Cerebellar nuclear complex (tissue), 1 donor: ENCODE data around the gene JAKMIP1.

Experiments
- DNase-seq, 2 experiments: peaks; one replicate each; lab custom pipeline; 2025; lab: John Stamatoyannopoulos, UW

The JAKMIP1 gene

DNA sequence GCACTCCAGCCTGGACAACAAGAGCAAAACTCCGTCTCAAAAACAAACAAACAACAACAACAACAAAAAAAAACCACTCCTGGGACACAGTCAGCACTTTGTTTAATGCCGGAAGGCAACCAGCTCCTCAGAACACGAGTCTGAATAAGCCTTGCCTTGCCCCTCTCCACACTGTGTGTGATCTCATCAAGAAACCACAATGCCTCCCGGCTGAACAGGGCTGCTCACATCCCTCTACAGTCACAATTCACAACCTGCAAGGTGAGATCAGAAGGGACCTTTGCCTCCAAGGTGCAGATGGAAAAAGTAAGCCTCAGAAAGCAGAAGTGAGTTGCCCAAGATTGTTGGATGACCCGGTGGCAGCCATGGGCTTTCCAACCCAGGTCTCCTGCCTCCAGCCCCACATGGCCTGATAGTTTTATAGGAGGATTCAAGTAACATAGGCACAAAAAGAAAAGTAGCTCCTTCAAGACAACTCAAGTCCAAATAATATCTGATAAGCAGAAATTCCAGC, 80.8 kb downstream of the JAKMIP1 start:
- DNase-seq: no peak

GRCh38 chr4:6118201-6118600, 82.1 kb downstream of the JAKMIP1 start:
- no peak for DNase-seq

DNA sequence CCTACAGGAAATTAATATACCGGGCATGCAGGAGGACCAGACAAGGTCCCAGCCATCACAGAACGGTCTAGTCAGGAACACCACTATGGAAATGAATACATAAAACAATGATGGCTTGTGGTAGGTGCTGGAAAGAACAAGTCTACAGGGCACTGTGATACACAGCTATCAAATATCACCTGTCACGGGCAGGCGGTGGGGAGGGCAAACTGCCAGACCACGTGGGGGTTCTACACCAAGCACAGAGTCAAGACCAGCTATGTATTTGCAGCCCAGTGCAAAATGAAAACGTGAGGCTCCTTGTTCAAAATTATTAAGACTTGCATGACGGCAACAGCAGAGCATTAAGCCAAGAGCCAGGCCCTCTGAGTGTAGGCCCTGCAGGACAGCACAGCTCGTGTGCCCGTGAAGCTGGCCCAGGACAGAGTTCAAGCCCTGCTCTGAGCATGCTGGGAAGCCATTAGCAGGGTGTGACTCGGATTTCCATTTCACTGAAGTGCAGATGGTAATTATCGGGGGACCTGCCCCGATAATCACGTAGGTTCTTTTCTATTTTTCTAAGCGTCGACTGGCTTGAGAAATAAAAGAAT, 83.6 kb downstream of the JAKMIP1 start:
- no peak for DNase-seq

GRCh38 chr4:6115746-6116586, 84.4 kb downstream of the JAKMIP1 start:
- DNase-seq: no peak

DNA sequence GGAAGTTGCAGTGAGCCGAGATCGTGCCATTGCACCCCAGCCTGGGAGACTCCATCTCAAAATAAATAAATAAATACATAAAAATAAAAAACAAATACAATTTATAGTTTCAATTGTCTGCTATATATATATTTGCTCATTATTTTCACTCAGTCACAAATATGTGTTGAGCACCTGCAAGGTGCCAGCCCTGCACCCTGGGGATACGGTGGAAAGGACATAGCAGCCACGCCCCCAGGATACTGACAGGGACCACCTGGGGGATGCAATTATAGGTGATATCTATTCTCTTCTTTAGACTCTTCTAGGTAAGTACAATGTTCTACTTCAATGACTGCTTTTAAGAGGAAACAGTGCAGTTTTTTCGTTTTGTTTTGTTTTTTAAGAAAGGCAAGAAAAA, 85.0 kb downstream of the JAKMIP1 start:
- no peak for DNase-seq

GRCh38 chr4:6114601-6115000, 85.7 kb downstream of the JAKMIP1 start:
- DNase-seq: no peak

GRCh38 chr4:6114181-6114580, 86.2 kb downstream of the JAKMIP1 start:
- no peak for DNase-seq

DNA sequence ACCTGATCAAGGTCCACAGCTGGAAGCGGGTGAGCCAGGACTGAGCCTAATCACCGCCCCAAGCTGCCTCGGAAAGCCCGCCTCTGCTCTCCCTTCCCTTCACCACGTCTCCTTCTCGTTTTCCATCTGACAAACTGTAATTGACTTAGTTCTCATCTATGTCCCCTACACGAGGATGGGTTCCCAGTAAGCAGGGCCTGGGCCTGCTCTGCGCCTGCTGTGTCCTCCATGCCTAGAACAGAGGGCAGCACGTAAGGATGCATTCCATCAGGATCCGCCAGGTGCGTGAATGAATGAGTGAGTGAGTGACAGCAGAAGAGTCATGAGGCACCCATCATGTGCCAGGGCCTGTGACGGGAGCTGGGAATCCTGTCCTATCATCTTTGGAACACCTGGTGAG, 86.7 kb downstream of the JAKMIP1 start:
- no peak for DNase-seq

DNA sequence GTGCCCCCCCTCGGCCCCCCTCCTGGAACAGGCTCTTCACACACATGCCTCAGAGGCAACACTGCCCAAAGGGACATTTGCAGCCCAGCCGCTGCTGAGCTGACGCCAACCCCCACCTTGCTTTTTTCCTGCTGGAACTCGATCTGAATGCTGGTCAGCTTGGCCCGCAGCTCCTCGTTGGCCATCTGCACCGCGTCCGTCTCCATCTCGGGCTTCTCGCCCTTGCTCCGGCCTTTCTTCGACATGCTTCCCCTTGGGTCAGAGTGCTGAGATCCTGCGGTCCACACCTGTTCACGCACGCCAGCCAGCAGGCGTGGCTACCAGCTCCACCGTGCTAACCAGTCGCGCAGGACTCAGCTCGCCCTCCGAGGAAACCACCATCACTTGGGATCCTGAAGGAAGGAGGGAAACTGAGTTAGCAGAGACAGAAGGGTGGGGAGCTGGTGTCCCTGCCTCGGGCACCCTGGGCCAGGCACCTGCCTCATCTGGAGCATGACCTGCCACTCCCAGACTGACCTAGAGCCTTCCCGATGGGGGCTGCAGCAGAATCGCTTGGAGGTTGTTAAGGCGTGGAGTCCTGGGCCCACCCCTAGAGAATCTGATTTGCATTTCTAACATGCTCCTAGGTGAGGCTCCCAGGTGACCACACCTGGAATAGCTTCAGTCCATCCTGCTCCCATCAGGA, 87.6 kb downstream of the JAKMIP1 start:
- DNase-seq: no peak

- no peak for DNase-seq
Measured at GRCh38 chr4:6111354-6111960, 88.9 kb downstream of the JAKMIP1 start.

DNA sequence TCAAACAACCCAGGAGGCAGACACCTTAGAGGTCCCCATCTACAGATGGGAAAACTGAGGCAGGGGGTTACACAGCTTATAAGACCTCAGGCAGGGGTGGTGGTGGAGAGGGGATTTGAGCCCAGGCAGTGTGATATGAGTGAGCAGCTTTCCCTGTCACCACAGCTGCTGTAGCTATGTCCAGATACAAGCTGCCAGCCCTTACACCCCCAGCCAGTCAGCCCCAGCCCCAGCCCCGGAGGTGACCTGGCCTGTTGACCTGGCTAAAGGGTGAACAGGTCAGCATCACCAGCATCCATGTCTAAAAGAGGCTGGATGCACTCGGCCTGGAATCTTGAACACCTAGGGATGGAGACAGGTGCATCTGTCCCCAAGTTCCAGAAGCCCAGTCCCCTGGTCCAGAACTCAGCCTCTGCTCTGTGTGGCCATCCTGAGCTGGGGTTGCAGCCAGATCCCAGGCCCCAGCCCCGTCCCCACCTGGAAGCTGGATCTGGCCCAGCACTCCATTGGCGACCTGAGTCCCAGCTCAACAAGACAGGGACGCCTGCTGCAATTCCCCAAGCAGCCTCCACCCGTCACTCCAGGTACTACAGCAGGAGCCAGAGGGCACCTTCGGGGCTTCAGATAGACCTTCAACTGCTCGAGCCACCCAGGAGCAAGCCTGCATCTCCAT, 89.5 kb downstream of the JAKMIP1 start:
- DNase-seq: no peak

DNA sequence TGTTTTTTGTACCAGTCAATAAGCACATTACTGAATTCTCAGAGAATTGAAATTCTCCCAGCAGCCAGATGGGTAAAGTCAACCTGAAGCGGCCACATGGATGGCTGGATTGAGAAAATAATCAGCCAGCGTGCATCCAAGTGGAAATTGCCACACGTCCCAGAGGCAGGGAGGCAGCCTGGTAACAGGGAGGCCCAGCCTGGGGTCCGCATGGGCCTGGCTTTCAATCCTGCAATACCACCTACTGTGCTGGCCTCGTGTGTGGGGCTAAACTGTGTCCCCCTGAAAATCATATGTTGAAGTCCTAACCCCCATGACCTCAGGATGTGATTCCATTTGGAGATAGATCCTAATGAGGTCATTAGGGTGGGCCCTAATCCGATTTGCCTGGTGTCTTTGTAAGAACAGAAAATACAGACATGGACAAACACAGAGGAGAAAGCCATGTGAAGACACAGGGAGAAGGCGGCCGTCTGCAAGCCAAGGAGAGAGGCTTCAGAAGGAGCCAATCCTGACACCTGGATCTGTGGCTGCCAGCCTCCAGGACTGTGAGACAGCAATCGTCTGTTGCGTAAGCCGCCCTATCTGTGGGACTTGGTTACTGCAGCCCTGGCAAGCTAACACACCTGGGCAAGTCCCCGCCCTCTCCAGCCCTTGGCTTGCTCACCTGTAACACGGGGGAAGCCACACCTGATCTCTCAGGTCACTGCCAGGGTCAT, 90.3 kb downstream of the JAKMIP1 start:
- no peak for DNase-seq

DNA sequence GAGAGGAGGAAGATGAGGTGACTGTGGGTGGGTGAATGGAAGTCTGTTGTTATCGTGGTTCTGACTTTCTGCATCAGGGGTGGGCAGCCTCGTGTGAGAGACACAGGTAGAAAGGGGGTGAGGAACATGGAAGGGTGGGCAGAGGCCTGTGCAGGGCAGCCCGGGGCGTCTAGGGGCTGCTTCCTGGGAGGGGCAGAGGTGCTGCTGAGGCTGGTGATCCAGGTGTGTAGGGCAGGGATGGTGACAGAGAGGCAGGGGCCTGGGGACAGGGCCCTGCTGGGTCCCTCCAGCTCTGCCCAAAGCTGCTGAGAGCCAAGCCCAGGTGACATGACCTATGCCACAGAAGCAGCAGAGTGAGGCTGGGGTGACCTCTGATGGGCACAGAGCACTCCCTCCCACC, 92.5 kb downstream of the JAKMIP1 start:
- DNase-seq: no peak

- no peak for DNase-seq
Measured at GRCh38 chr4:6107114-6107791, 93.1 kb downstream of the JAKMIP1 start.

DNA sequence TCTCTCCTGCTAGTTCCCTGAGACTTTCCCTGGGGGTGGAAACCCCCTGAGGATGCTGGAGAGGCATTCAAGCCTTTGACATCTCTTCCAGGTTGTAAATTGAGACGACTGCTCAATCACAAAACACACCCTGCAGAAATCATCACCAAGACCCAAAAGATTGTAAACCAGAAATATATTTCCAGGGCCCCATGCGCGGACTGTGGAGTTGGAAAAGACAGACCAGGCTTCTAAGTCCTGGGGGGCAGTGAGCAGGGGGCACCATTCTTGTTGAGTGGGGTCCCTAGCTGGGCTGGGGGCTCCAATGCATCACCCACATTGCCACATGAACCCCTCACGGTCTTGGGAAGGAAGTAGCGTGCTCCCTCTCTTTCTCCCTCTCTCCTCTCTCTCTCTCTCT, 94.2 kb downstream of the JAKMIP1 start:
- no peak for DNase-seq

DNA sequence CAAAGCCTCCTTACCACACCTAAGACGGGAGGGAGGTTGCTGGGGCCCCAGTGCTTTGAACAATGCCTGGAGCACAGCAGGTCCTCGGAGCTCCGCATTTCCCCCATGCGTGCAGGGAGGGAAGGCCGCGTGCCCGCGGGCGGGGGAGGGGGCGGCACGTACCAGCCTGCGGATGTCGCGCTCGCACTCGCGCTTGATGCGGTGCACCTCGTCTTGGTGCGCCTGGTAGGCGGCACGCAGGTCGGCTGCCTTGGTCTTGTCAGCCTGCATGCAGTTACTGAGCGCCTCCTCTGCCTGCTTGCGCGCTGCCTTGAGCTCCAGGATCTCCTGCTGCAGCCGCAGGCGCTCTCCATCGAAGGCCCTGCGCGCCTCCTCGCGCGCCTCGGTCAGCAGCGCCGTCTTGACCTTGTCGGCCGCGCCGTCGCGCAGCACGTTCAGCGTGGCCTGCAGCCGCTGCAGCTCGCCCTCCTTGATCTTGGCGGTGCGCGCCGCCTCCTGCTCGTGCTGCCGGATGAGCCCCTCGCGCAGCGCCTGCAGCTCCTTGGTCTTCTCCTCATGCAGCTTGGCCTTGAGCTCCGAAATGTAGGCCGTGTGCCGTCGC, 94.9 kb downstream of the JAKMIP1 start:
- DNase-seq: no peak

DNA sequence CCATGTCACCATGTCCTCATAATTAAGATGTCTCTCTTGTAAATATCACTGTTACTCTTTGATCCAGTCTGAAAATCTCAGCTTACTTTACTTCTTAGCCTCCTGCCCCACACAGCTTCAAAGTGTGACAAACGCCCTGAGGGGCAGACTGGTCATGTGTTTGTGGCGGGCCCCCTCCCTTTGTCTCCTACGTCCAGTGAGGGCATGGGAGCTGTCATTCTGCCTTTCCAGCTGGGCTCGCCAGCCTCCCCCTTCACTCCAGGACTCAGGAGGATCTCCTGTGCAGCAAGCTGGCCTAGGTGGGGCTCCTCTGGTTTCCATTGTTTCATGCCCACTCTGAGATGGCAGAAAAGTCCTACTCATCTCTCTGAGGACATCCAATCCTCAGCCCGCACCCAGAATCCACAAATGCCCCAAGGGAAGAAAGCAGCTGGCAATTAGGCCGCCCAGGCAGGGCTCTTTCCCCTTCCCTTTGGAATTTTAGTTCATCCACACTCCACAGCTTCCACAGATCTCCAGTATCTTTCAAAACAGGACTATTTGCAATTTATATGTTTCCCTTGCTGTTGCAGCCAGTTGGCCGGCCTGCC, 95.7 kb downstream of the JAKMIP1 start:
- DNase-seq: no peak

- no peak for DNase-seq
Measured at GRCh38 chr4:6097581-6097980, 102.8 kb downstream of the JAKMIP1 start.

- no peak for DNase-seq
Measured at GRCh38 chr4:6095897-6096296, 104.5 kb downstream of the JAKMIP1 start.
